GM19043 (cell line): ENCODE results near the gene MAGEF1.

ENCODE experiments used
- ATAC-seq: cut with Tn5 transposase; IDR thresholded peaks from one replicate; pipeline ENCODE4 v1.9.1; 2021; ENCODE audit warnings: low read depth; ENCODE audit not compliant: unreplicated experiment

MAGEF1 gene

DNA sequence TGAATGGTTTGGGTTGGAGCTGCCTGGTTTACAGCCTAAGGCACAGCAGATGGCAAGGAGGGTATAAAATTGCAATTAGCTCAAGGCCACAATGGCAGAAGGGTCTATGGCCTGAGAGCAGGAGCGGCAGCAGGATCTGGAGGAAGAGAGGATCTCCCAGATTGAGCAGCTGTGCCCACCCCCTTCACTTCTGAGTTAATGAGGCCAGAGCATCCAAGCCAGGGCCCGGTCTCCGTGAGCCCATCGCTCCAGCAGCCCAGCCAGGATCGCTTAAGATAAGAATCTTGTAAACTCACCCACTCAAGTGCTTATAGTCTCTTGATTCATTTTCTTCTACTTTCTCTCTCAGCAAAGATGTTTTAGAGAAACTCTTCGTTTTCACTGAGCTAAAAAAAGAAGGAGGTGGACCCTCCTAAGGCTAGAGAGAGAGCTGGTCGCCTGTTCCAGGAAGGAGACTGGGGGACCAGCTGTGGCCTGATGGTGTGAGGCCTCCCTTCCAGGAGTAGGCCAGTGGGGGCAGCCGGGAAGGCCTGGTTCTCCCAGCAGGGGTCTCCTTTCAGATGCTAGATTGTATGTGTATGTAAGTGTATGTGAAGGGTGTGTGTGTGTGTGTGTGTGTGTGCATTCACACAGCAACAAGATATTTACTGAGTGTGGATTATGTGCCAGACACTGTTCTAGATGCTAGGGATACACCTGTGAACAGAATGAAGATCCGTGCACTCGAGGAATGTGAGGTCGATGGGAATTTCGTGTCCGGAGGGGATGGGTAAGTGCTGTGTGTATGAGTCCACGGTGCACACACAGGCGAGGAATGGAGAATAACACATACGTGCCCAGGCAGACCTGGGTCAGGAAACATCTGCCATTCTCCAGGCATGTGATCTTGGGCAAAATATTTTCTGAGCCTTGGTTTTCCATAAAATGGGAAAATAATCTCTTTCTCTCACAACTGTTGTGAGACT is 18.6 kb downstream of the MAGEF1 start:
- no peak for ATAC-seq

- ATAC-seq = no peak
These were observed 20.2 kb downstream of the MAGEF1 start for GRCh38 chr3:184691397-184692231.

- no peak for ATAC-seq
These were observed 21.5 kb downstream of the MAGEF1 start for GRCh38 chr3:184690192-184690883.

- no peak for ATAC-seq
These were observed 23.0 kb downstream of the MAGEF1 start for GRCh38 chr3:184688882-184689271.

- no peak for ATAC-seq
These were observed 23.5 kb downstream of the MAGEF1 start for GRCh38 chr3:184688251-184688881.

DNA sequence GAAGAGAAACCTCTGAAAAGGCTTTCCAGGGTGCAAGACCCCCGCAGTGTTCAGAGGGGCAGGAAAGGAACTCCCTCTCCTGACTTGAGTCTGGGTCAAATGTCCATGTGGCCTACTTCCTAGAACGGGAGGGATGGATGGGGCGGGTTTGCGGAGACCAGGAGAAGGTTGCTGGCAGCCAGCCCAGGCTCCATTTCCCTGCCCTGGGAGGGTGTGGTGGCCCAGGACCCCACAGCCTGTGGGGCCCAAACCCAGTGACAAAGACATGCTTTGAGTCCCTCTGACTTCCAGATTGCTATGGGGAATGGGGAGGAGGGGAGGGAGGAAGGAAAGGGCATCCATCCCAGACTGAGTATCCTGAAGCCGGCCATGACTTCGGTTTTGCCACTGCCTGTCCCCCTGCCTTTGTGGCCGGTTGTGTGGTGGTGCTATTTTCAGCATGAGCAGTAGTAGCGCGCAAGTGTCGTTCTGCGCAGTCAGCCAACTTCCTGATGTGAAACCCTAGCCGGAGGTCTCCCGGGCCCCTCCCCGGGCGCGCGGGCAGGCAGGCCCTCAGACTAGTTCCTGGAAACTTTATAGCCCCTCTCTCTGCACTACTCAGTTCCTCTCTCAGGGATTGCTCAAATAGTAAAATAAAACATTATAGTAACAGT is 24.4 kb downstream of the MAGEF1 start:
- ATAC-seq = no peak

GRCh38 chr3:184685646-184686045 is 26.2 kb downstream of the MAGEF1 start:
- no peak for ATAC-seq

GRCh38 chr3:184685055-184685454 is 26.8 kb downstream of the MAGEF1 start:
- no peak for ATAC-seq

DNA sequence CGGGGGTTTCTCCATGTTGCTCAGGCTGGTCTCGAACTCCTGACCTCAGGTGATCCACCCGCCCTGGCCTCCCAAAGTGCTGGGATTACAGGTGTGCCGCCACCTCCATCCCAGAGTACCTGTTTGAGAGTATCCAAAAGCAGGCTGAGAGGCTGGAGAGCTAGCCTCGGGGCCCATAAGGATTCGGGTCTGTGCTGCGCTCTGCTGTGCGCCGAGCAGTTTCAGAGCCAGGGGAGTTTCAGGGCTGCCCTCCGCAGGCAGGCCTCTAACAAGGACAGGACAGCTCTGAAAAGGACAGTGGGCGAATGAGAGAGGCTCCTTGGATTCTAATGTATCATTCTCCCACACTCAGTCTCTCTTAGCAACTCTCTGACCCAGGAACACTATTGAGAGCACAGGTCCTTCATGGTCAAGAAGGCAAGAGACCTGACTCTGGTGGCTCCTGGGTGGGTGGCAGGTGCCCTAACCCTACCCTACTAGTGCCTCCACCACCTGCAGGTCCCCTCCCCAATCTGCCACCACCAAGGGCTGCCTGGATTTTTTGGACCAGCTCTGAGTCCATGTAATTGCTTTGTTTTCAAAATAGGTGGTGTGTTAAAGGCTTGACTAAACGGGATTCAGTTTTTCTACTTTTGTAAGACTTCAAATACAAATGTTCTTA is 27.8 kb downstream of the MAGEF1 start:
- ATAC-seq = no peak

- no peak for ATAC-seq
These were observed 28.6 kb downstream of the MAGEF1 start for GRCh38 chr3:184683234-184683633.

- no peak for ATAC-seq
These were observed 29.2 kb downstream of the MAGEF1 start for GRCh38 chr3:184682671-184683070.

DNA sequence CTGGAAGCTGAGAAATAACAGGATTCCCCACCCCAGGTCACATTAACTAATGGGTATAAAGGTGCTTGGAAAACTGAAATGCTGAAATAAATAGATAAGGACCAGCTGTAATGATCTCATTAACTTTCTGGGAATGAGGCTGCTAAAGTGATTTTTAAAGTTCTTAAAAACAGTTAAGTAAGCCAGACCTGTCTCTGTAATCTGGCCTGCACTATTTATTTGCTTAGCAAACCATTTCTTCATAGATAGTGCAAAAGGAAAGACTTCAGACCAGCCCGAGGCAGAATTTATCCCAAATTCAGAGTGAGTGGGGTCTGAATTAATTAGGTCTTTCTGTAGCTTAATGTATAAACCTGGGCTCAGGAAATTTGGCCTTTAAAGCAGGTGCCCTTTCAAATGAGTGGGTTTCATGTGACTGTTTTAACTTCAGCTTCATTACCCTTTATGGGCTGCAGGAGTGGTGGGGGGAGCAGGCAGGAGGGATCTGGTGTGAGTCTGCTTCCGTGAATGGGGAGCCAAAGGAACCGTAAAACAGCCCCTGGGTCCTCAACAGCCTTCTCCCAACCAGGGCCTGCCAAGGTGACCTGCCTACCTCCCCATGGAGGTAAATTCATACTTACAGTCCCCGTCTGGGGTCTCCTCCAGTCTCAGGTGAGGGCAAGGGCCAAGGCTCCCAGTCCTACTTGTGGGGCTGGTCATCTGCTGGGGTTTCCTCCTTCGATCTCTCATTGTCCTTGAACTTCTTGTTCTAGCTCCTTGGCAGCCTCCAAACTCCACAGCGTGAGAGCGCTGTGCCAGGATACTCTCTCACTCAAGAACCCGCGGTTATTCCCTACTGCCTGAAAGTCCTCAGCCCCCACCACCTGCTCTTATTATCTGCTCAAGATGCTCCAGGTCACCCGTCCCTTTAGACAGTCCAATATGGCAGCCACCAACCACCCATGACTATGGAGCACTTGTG is 31.2 kb downstream of the MAGEF1 start:
- no peak for ATAC-seq

GRCh38 chr3:184679056-184679816 is 32.6 kb downstream of the MAGEF1 start:
- no peak for ATAC-seq

DNA sequence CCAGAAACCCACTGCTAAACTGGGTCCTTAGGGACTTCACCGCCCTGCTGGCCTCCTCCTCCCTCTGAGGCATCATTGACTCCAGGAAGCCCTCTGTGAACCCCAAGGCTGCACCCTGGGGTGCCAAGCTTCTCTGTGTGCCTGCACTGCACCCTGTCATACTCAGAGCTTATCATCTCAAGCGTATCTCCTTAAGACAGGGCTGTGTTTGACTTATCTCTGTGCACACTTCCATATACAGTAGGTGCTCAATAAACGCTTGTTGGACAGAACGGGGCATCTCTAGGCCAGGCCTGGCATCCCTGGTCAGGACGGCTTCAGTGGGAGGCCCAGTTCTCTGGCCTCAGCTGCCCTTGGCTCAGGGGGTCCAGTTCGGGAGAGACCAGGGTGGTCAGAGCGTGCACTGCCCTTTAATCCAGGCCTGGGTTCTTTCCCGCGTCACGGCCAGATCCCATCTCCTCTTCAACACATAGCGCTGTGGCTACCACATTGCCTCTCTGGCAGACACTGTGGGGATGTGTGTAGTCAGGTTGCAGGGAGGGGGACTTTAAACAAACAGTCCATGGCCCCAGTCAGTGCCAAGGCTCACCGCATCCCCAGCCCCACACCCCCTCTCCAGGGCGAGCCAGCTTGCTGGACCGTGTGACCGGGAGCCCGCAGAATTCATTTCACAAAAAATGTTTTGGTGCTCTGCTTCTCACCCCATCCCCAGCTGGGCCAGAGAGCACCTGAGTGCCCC is 33.4 kb downstream of the MAGEF1 start:
- no peak for ATAC-seq

DNA sequence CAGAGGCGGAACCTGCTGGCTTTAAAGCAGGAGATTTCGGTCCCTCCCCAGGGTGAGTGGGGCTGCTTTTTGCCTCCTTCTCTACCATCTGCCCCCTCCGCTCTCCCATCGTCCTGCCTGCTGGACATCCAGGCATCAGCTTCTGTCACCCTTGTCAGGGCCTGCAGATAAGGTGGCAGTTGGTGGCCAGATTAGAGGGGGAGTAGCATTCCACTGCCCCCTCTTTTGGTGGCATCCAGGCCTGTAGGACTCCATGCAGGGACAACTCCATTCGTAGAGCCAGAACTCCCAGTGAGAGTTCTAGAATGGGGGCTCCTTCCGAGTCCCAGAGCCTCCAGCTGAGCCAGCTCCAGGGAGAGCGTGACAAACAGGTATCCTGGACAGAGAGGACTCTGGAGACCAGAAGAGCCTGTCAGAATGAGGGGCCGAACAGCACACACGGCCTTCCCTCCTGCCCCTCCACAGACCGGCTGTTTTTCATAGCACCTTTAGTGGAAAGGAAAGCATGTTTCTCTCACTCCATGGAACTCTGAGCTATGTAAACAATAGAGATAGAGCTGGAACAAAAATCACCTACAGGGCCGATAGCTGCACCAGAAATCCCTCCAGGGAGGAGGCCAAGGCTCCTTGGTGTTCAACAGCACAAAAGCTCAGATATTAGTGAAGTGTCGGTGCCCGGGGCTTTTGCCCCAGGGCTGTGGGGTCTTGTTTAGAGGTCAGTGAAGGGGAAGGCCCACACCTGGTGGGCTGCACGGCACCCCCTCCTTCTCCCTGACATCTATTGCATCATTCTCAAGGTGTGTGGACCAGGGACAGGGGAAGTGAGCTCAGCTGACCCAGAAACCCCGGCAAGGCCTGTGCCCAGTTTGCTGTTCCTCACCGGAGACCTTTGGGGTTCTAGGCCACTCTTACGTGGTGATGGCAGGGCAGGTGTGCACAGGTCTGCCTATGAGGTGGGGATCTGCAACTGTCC is 34.2 kb downstream of the MAGEF1 start:
- no peak for ATAC-seq

DNA sequence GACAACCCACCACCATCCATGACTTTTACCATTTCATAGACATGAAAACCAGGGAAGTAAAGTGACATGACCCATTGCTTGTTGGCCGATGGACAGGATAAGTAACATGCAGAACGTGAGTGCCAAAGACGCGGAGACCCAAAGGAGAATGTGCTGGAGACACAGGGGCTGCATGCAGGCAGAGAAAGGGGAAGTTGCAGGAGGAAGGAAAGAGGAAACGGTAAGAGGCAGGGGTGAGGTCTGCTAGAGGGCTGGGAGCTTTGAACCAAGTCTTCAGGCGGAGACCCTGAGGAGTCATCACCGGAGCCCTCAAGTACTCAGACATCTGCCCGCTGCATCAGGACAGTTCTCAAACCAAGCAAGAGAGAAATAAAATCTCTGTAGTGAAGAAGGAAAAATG is 34.9 kb downstream of the MAGEF1 start:
- ATAC-seq = no peak
